H1 (cell line): ENCODE data around the gene GALNT2. TPM values are rescaled to one million over a fixed set of nuclear protein-coding genes. Genes with fewer than 3 reads are reported as not detected.

Source experiments
- CTCF ChIA-PET: fragments of 300-600 bp; sonication (Branson Sonifier 250); formaldehyde crosslinking; loops from one replicate; lab custom pipeline; 2021; ENCODE audit not compliant: partially characterized antibody; lab: Charles Lee
- POLR2A ChIA-PET: fragments of 300-600 bp; sonication (Branson Sonifier 250); formaldehyde crosslinking; loops from one replicate; lab custom pipeline; 2021; ENCODE audit warnings: inconsistent platforms; ENCODE audit not compliant: partially characterized antibody; lab: Charles Lee
- DNase-seq, 2 experiments: peaks; one replicate each; pipeline versions ENCODE4 v3.0.0 to v3.0.0-alpha.2; 2010 to 2022; ENCODE audit warnings: low spot score in 2 of 2, low read depth in 1 of 2, mixed read lengths in 1 of 2
- FAIRE-seq: peaks from 2 replicates; lab custom pipeline; 2011; peaks lifted over from hg19 to GRCh38; lab: Jason Lieb, UNC
- H2AFZ ChIP-seq: 2 replicates; pipeline ENCODE4 v1.8.1; 2012; ENCODE audit warnings: low read length, inconsistent platforms
- H2AK5ac ChIP-seq: 2 replicates; pipeline ENCODE4 v1.6.1; 2013; ENCODE audit warnings: low read depth, low read length
- H2BK120ac ChIP-seq: replicated peaks from 2 replicates; pipeline ENCODE3; 2013; ENCODE audit warnings: low read depth, low read length, inconsistent platforms
- H2BK12ac ChIP-seq: 2 replicates; pipeline ENCODE4 v1.6.1; 2013; ENCODE audit warnings: low read depth, low read length
- H2BK15ac ChIP-seq: 2 replicates; pipeline ENCODE4 v1.6.1; 2013; ENCODE audit warnings: low read length
- H2BK20ac ChIP-seq: 2 replicates; pipeline ENCODE4 v1.6.1; 2013; ENCODE audit warnings: low read length
- H2BK5ac ChIP-seq: 2 replicates; pipeline ENCODE4 v1.6.1; 2013; ENCODE audit warnings: low read depth, low read length
- H3K14ac ChIP-seq: 2 replicates; pipeline ENCODE4 v1.6.1; 2013; ENCODE audit warnings: inconsistent platforms; ENCODE audit not compliant: insufficient read length
- H3K18ac ChIP-seq: 2 replicates; pipeline ENCODE4 v1.6.1; 2013; ENCODE audit warnings: low read length; ENCODE audit errors: extremely low read depth
- H3K23ac ChIP-seq: 2 replicates; pipeline ENCODE4 v1.6.1; 2013; ENCODE audit warnings: inconsistent platforms; ENCODE audit not compliant: insufficient read length
- H3K23me2 ChIP-seq: 2 replicates; pipeline ENCODE4 v1.6.1; 2013; ENCODE audit warnings: low read depth, low read length
- H3K27ac ChIP-seq: 2 replicates; pipeline ENCODE4 v1.6.1; 2011; ENCODE audit warnings: low read depth, low read length, inconsistent platforms
- H3K27me3 ChIP-seq, 4 experiments: replicated peaks in 1 of 4; 1 replicate in 1 of 4; 2 replicates in 3 of 4; pipeline versions ENCODE4 v1.6.1 to v1.8.1; 2011 to 2013; ENCODE audit warnings: low read length in 3 of 4, mild to moderate bottlenecking in 3 of 4, inconsistent platforms in 2 of 4, mixed read lengths in 2 of 4, moderate library complexity in 1 of 4; ENCODE audit not compliant: control insufficient read depth in 3 of 4, insufficient read depth in 3 of 4; ENCODE audit errors: extremely low read depth in 1 of 4
- H3K36me3 ChIP-seq, 4 experiments: 2 replicates each; pipeline versions ENCODE4 v1.6.1 to v1.8.1; 2011 to 2013; ENCODE audit warnings: mild to moderate bottlenecking in 4 of 4, low read length in 3 of 4, moderate library complexity in 2 of 4, control low read depth in 1 of 4, inconsistent platforms in 1 of 4; ENCODE audit not compliant: insufficient read depth in 4 of 4, control insufficient read depth in 2 of 4
- H3K4ac ChIP-seq: replicated peaks from 2 replicates; pipeline ENCODE3; 2013; ENCODE audit warnings: low read length, low read depth, mixed read lengths, inconsistent platforms; ENCODE audit not compliant: insufficient read length
- H3K4me1 ChIP-seq, 4 experiments: replicated peaks in 1 of 4; 1 replicate in 1 of 4; 2 replicates in 3 of 4; pipeline versions ENCODE4 v1.6.1 to v1.8.1; 2011 to 2013; ENCODE audit warnings: low read length in 3 of 4, inconsistent platforms in 2 of 4, mixed read lengths in 1 of 4; ENCODE audit not compliant: insufficient read depth in 4 of 4, control insufficient read depth in 3 of 4
- H3K4me2 ChIP-seq, 2 experiments: 2 replicates each; pipeline versions ENCODE4 v1.6.1 to v1.8.1; 2011 to 2013; ENCODE audit warnings: low read depth in 2 of 2, low read length in 2 of 2, control low read depth in 1 of 2, inconsistent platforms in 1 of 2, mild to moderate bottlenecking in 1 of 2; ENCODE audit not compliant: insufficient read depth in 1 of 2
- H3K4me3 ChIP-seq, 4 experiments: fragments of 200-600, 300-600 bp in 1 of 4; sonication (generic), shearing (Covaris generic), sonication (Bioruptor Twin) in 1 of 4; 2 replicates each; pipeline versions ENCODE4 v1.5.1 to v1.8.1; 2011 to 2016; ENCODE audit warnings: low read length in 4 of 4, low read depth in 3 of 4, control low read depth in 2 of 4, inconsistent platforms in 2 of 4, mild to moderate bottlenecking in 2 of 4, mixed read lengths in 1 of 4, moderate library complexity in 1 of 4; ENCODE audit not compliant: insufficient read depth in 2 of 4; ENCODE audit errors: extremely low read depth in 1 of 4
- H3K56ac ChIP-seq: replicated peaks from 2 replicates; pipeline ENCODE3; 2013; ENCODE audit warnings: low read depth, mild to moderate bottlenecking, mixed read lengths, low read length, inconsistent platforms; ENCODE audit not compliant: insufficient read length
- H3K79me1 ChIP-seq: 2 replicates; pipeline ENCODE4 v1.6.1; 2013; ENCODE audit warnings: low read depth, low read length, control low read depth
- H3K79me2 ChIP-seq, 2 experiments: 2 replicates each; pipeline versions ENCODE4 v1.6.1 to v1.8.1; 2012 to 2013; ENCODE audit warnings: low read length in 2 of 2, mild to moderate bottlenecking in 2 of 2, inconsistent platforms in 1 of 2; ENCODE audit not compliant: insufficient read depth in 2 of 2, control insufficient read depth in 1 of 2
- H3K9ac ChIP-seq, 4 experiments: replicated peaks in 1 of 4; 1 replicate in 1 of 4; 2 replicates in 3 of 4; pipeline versions ENCODE4 v1.6.1 to v1.8.1; 2011 to 2013; ENCODE audit warnings: low read depth in 3 of 4, low read length in 3 of 4, control low read depth in 2 of 4, mild to moderate bottlenecking in 2 of 4, moderate library complexity in 2 of 4, inconsistent platforms in 1 of 4; ENCODE audit errors: extremely low read depth in 1 of 4
- H3K9me3 ChIP-seq, 2 experiments: 2 replicates each; pipeline versions ENCODE4 v1.6.1 to v1.8.1; 2012 to 2013; ENCODE audit warnings: mild to moderate bottlenecking in 2 of 2, moderate library complexity in 2 of 2, control low read depth in 1 of 2, inconsistent platforms in 1 of 2, low read depth in 1 of 2, low read length in 1 of 2, mixed read lengths in 1 of 2; ENCODE audit not compliant: insufficient read depth in 2 of 2
- H4K20me1 ChIP-seq, 2 experiments: replicated peaks in 1 of 2; 2 replicates each; pipeline versions ENCODE3 to v1.8.1; 2011 to 2013; ENCODE audit warnings: inconsistent platforms in 2 of 2, low read length in 2 of 2, mild to moderate bottlenecking in 1 of 2; ENCODE audit not compliant: insufficient read depth in 2 of 2, control insufficient read depth in 1 of 2
- H4K5ac ChIP-seq: 2 replicates; pipeline ENCODE4 v1.6.1; 2013; ENCODE audit warnings: low read length, low read depth, mixed read lengths, inconsistent platforms; ENCODE audit not compliant: insufficient read length
- H4K8ac ChIP-seq: 2 replicates; pipeline ENCODE4 v1.8.0; 2013; ENCODE audit warnings: mild to moderate bottlenecking, moderate library complexity, low read length, inconsistent platforms; ENCODE audit not compliant: insufficient read depth; ENCODE audit errors: extremely low read depth
- H4K91ac ChIP-seq: replicated peaks from 2 replicates; pipeline ENCODE3; 2013; ENCODE audit warnings: low read length, mixed read lengths, inconsistent platforms; ENCODE audit not compliant: insufficient read length
- CBX5 ChIP-seq: fragments of 300-800, 300-1000 bp; sonication (generic); IDR thresholded peaks from 2 replicates; pipeline ENCODE4 v1.7.1; 2016; ENCODE audit warnings: antibody characterized with exemption, low read length, low read depth
- GABPA ChIP-seq: IDR thresholded peaks from 2 replicates; pipeline ENCODE4 v1.6.1; 2011; ENCODE audit warnings: mild to moderate bottlenecking, low read length, moderate library complexity, borderline replicate concordance; ENCODE audit not compliant: insufficient read depth
- GTF2F1 ChIP-seq: IDR thresholded peaks from 2 replicates; pipeline ENCODE4 v1.6.1; 2012; ENCODE audit warnings: low read depth, low read length, improper control_type of control experiment, borderline replicate concordance
- JUN ChIP-seq: IDR thresholded peaks from 2 replicates; pipeline ENCODE4 v1.6.1; 2011; ENCODE audit warnings: low read depth, mild to moderate bottlenecking, improper control_type of control experiment, low read length
- KDM5A ChIP-seq: fragments of 200-600 bp; IDR thresholded peaks from 2 replicates; pipeline ENCODE4 v1.7.1; 2012; ENCODE audit warnings: mild to moderate bottlenecking, low read length, inconsistent platforms, mixed read lengths
- NRF1 ChIP-seq: IDR thresholded peaks from 2 replicates; pipeline ENCODE4 v1.6.1; 2011; ENCODE audit warnings: mild to moderate bottlenecking, low read depth, low read length, improper control_type of control experiment
- PHF8 ChIP-seq: fragments of 200-600 bp; sonication (generic); conservative IDR thresholded peaks from 2 replicates; pipeline ENCODE4 v1.7.1; 2012; ENCODE audit warnings: low read depth, mild to moderate bottlenecking, inconsistent platforms, low read length, moderate library complexity
- POLR2A ChIP-seq, 2 experiments: IDR thresholded peaks; 1 replicate in 1 of 2; 2 replicates in 1 of 2; pipeline ENCODE4 v1.6.1; 2011; ENCODE audit warnings: low read depth in 2 of 2, low read length in 2 of 2, mild to moderate bottlenecking in 2 of 2; ENCODE audit errors: control extremely low read depth in 1 of 2
- POU5F1 ChIP-seq: IDR thresholded peaks from 2 replicates; pipeline ENCODE4 v1.6.1; 2011; ENCODE audit warnings: low read depth, mild to moderate bottlenecking, low read length, moderate library complexity
- SIN3A ChIP-seq, 2 experiments: IDR thresholded peaks in 1 of 2; conservative IDR thresholded peaks in 1 of 2; 2 replicates each; pipeline ENCODE4 v1.6.1; 2011 to 2012; ENCODE audit warnings: low read length in 2 of 2, improper control_type of control experiment in 1 of 2, low read depth in 1 of 2, mild to moderate bottlenecking in 1 of 2
- SIRT6 ChIP-seq: IDR thresholded peaks from one replicate; pipeline ENCODE4 v1.7.1; 2012; ENCODE audit warnings: low read length, inconsistent platforms
- SP1 ChIP-seq: IDR thresholded peaks from 2 replicates; pipeline ENCODE4 v1.6.1; 2011; ENCODE audit warnings: low read depth, low read length
- SP4 ChIP-seq: IDR thresholded peaks from 2 replicates; pipeline ENCODE4 v1.6.1; 2012; ENCODE audit warnings: low read length, inconsistent platforms
- TAF1 ChIP-seq: IDR thresholded peaks from 2 replicates; pipeline ENCODE4 v1.6.1; 2011; ENCODE audit warnings: mild to moderate bottlenecking, low read depth, low read length
- YY1 ChIP-seq: IDR thresholded peaks from 2 replicates; pipeline ENCODE4 v1.6.1; 2011; ENCODE audit warnings: low read depth, mild to moderate bottlenecking, low read length
- WGBS, 2 experiments: shearing (Covaris generic) in 1 of 2; methylation state at CpG; one replicate each; pipeline versions ENCODE4 v1.1.6 to v1.1.7; 2013 to 2015; ENCODE audit warnings: low lambda C conversion rate in 2 of 2, mixed read lengths in 2 of 2, inconsistent platforms in 1 of 2, low coverage in 1 of 2, missing lambda C conversion rate in 1 of 2; ENCODE audit not compliant: insufficient replicate concordance in 2 of 2, insufficient coverage in 1 of 2, insufficient read length in 1 of 2; ENCODE audit errors: extremely low coverage in 1 of 2, missing lambda C conversion rate in 1 of 2; 5-methylcytosine and 5-hydroxymethylcytosine counted together
- polyA plus RNA-seq, 7 experiments: library from polyadenylated mRNA; depleted of rRNA in 3 of 7; stranded (reverse) in 5 of 7; unstranded in 2 of 7; fragments of >200 nt in 5 of 7; fragments of 200-250 nt in 2 of 7; gene quantifications; 1 replicate in 5 of 7; 2 replicates in 1 of 7; 4 replicates in 1 of 7; pipeline versions ENCODE4 v1.2.1 to v1.2.3, GENCODE V29; 2011 to 2013; ENCODE audit warnings: missing spikeins in 2 of 7, mixed read lengths in 2 of 7
- total RNA-seq: library from RNA; stranded (reverse); fragmentation: NEBNext Ultra II Directional; extraction: Animal tissue kit (Norgen Biotek cat#: 25700); gene quantifications from 2 replicates; pipeline ENCODE4 v1.2.1, GENCODE V29; 2021
- TF ChIP-seq, protein P1 (sequence below): IDR thresholded peaks from 2 replicates; pipeline ENCODE4 v1.6.1; 2012; ENCODE audit warnings: inconsistent platforms

Gene GALNT2
- total and polyA plus RNA-seq, 2 of the 8 experiments (the other 6 are each of a cell fraction or from before 2014, with no cell fraction given), result 34.5 to 75.3 TPM

DNA sequence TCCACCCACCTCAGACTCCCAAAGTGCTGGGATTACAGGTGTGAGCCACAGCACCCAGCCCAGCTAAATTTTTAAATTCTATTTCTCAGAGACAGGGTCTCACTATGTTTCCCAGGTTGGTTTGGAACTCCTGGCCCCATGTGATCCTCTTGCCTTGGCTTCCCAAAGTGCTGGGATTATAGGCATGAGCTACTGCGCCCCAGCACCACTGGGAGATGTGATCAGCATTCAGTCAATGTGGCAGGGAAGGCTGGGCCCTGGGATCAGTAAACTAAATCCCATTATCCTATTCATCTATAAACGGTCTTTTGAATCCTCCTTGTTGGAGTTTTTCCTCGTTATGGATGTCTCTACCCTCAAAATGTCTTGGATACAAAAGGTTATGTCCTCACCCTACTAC lies 245.6 kb downstream of the GALNT2 start:
- FAIRE-seq (no peak), DNase-seq (no peak)
- WGBS, 2 experiments, result 90% methylated on average over 3 of the region's 3 CpGs; no CpG with 5 or more reads in 1 of the 2 experiments
- Histone ChIP-seq H4K91ac (no peak overlapping the region), H3K56ac (no peak overlapping the region), H2AFZ (no peak overlapping the region), H3K18ac (no peak overlapping the region), H3K79me1 (no peaks in the 10 kb centered on the region), H3K4me1 (peaks cover 0 to 2% (median 0%) of the 10 kb centered on the region in 4 experiments; a peak in 1 of 7 replicates), H3K4me3 (no peak overlapping the region), H2BK5ac (no peak overlapping the region), H3K27me3 (no peaks in the 10 kb centered on the region), H4K20me1 (no peaks in the 10 kb centered on the region), H3K23me2 (no peaks in the 10 kb centered on the region), H2BK120ac (no peak overlapping the region), H4K8ac (no peak overlapping the region), H3K4ac (no peak overlapping the region), H2BK12ac (no peak overlapping the region), H2BK20ac (no peak overlapping the region), H3K27ac (no peak overlapping the region), H3K4me2 (no peak overlapping the region), H3K79me2 (no peaks in the 10 kb centered on the region), H3K9ac (no peak overlapping the region), H3K9me3 (no peaks in the 10 kb centered on the region), H3K23ac (no peak overlapping the region), H2AK5ac (no peak overlapping the region), H3K14ac (no peak overlapping the region), H2BK15ac (no peak overlapping the region), H3K36me3 (no peaks in the 10 kb centered on the region), H4K5ac (no peak overlapping the region)
- ChIA-PET CTCF (interaction anchor here (0.7 kb wide), 1 partner anchor 650 kb away, joined by 4 read pairs; no protein-coding TSS in a partner anchor), POLR2A (no interaction called here)
- no peak for TF ChIP-seq SP1
- TF ChIP-seq CBX5, result no peak
- TF ChIP-seq PHF8, result no peak
- no peak for TF ChIP-seq NRF1
- TF ChIP-seq POLR2A (IDR thresholded peaks at IDR 0.05; ENCODE audit: control extremely low read depth in 1 of 2, low read depth in 2 of 2, low read length in 2 of 2), result no peak
- no peak for TF ChIP-seq GTF2F1
- TF ChIP-seq POU5F1, result no peak
- no peak for TF ChIP-seq YY1
- no peak for TF ChIP-seq SIRT6
- TF ChIP-seq GABPA, result no peak
- TF ChIP-seq SIN3A (conservative IDR thresholded peaks at IDR 0.05 in 1 of 2, IDR thresholded peaks at IDR 0.05 in 1 of 2; ENCODE audit: low read depth in 1 of 2, low read length in 2 of 2), result no peak
- TF ChIP-seq, protein P1, sequence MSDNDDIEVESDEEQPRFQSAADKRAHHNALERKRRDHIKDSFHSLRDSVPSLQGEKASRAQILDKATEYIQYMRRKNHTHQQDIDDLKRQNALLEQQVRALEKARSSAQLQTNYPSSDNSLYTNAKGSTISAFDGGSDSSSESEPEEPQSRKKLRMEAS, result no peak
- no peak for TF ChIP-seq TAF1
- TF ChIP-seq SP4, result no peak
- TF ChIP-seq KDM5A, result no peak
- TF ChIP-seq JUN, result no peak
